K562 (cell line): ENCODE data around the gene AHCYL1. TPM values are rescaled to one million over a fixed set of nuclear protein-coding genes. Genes with fewer than 3 reads are reported as not detected.
A peak's percentile ranks its signal among the peaks of the same experiment; 100 is the strongest.

ENCODE experiments used
- BCL6 ChIP-seq: fragments of 250-450 bp; sonication (Bioruptor Pico); IDR thresholded peaks from 2 replicates; pipeline ENCODE4 v1.4.0; 2020
- CEBPZ ChIP-seq: fragments of 150-350 bp; IDR thresholded peaks from 2 replicates; pipeline ENCODE4 v1.6.1; 2014; ENCODE audit warnings: low read depth, mild to moderate bottlenecking, low read length, borderline replicate concordance
- DMBX1 ChIP-seq: fragments of 250-450 bp; sonication (Bioruptor Pico); IDR thresholded peaks from 2 replicates; pipeline ENCODE4 v1.8.0; 2022; ENCODE audit warnings: inconsistent platforms, mild to moderate bottlenecking, moderate library complexity, borderline replicate concordance
- HSF4 ChIP-seq: fragments of 250-450 bp; sonication (Bioruptor Pico); IDR thresholded peaks from 2 replicates; pipeline ENCODE4 v2.1.2; 2022; ENCODE audit warnings: mild to moderate bottlenecking, moderate library complexity, borderline replicate concordance
- PHF8 ChIP-seq: fragments of 200-600 bp; sonication (generic); IDR thresholded peaks from 2 replicates; pipeline ENCODE4 v1.6.1; 2012; ENCODE audit warnings: mixed run types, mild to moderate bottlenecking, inconsistent platforms, low read length, moderate library complexity, borderline replicate concordance
- PTBP1 ChIP-seq: fragments of 200-400 bp; formaldehyde crosslinking; IDR thresholded peaks from 2 replicates; pipeline ENCODE4 v1.6.1; 2017; ENCODE audit warnings: low read depth, low read length
- SIN3A ChIP-seq, 2 experiments: fragments of 150-350 bp in 1 of 2; IDR thresholded peaks; 2 replicates each; pipeline ENCODE4 v1.6.1; 2011 to 2016; ENCODE audit warnings: borderline replicate concordance in 2 of 2, low read depth in 2 of 2, low read length in 2 of 2, mild to moderate bottlenecking in 2 of 2, moderate library complexity in 2 of 2; ENCODE audit not compliant: control insufficient read depth in 1 of 2
- STAT6 ChIP-seq: sonication (generic); formaldehyde crosslinking; IDR thresholded peaks from 2 replicates; pipeline ENCODE4 v1.8.1; 2023; ENCODE audit warnings: mild to moderate bottlenecking, missing genetic modification reagents
- ZNF140 ChIP-seq: fragments of 250-450 bp; sonication (Bioruptor Pico); IDR thresholded peaks from 2 replicates; pipeline ENCODE4 v1.8.0; 2021; ENCODE audit warnings: moderate library complexity, mild to moderate bottlenecking, inconsistent platforms
- ZNF699 ChIP-seq: fragments of 250-450 bp; sonication (Bioruptor Pico); IDR thresholded peaks from 2 replicates; pipeline ENCODE4 v1.8.0; 2021; ENCODE audit warnings: mild to moderate bottlenecking, moderate library complexity; ENCODE audit not compliant: insufficient replicate concordance
- ZNF77 ChIP-seq: fragments of 250-450 bp; sonication (Bioruptor Pico); IDR thresholded peaks from 2 replicates; pipeline ENCODE4 v1.5.0; 2020
- ZNF79 ChIP-seq: fragments of 250-450 bp; sonication (Bioruptor Pico); IDR thresholded peaks from 2 replicates; pipeline ENCODE4 v1.4.0; 2020; ENCODE audit warnings: low read depth, mild to moderate bottlenecking, moderate library complexity
- polyA plus RNA-seq, 8 experiments: library from polyadenylated mRNA; depleted of rRNA in 4 of 8; stranded (reverse) in 5 of 8; unstranded in 3 of 8; fragments of >200 nt; fragmentation: Nextera tagmentation in 2 of 8; fragmentation: Illumina TruSeq in 1 of 8; extraction: Ambion mirVana in 2 of 8; extraction: Trizol in 1 of 8; gene quantifications; 2 replicates each; pipeline versions ENCODE4 v1.2.1 to v1.2.3, GENCODE V29; 2011 to 2014; ENCODE audit warnings: inconsistent platforms in 1 of 8, missing spikeins in 1 of 8
- total RNA-seq, 7 experiments: library from RNA; depleted of rRNA in 6 of 7; stranded (reverse); fragments of >200 nt in 6 of 7; fragmentation: Illumina TruSeq in 2 of 7; extraction: Trizol in 2 of 7; gene quantifications; 2 replicates each; pipeline versions ENCODE4 v1.2.1 to v1.2.3, GENCODE V29; 2011 to 2021; ENCODE audit warnings: low replicate concordance in 1 of 7
- TF ChIP-seq, protein P1 (sequence below): IDR thresholded peaks from 2 replicates; pipeline ENCODE4 v1.6.1; 2016; ENCODE audit warnings: missing genetic modification characterization, missing compliant biosample characterization
- TF ChIP-seq, protein P2 (sequence below): sonication (generic); formaldehyde crosslinking; IDR thresholded peaks from 2 replicates; pipeline ENCODE4 v1.8.1; 2023; ENCODE audit warnings: mild to moderate bottlenecking, missing genetic modification reagents
- TF ChIP-seq, protein P3 (sequence below): fragments of 450-650 bp; formaldehyde crosslinking; IDR thresholded peaks from 2 replicates; pipeline ENCODE4 v1.4.0; 2020; ENCODE audit warnings: mild to moderate bottlenecking, mixed read lengths

The AHCYL1 gene
- total and polyA plus RNA-seq, 9 of the 15 experiments (the other 6 are each of a cell fraction or from before 2014, with no cell fraction given), result 27.3 to 118 (median 44.5) TPM

DNA sequence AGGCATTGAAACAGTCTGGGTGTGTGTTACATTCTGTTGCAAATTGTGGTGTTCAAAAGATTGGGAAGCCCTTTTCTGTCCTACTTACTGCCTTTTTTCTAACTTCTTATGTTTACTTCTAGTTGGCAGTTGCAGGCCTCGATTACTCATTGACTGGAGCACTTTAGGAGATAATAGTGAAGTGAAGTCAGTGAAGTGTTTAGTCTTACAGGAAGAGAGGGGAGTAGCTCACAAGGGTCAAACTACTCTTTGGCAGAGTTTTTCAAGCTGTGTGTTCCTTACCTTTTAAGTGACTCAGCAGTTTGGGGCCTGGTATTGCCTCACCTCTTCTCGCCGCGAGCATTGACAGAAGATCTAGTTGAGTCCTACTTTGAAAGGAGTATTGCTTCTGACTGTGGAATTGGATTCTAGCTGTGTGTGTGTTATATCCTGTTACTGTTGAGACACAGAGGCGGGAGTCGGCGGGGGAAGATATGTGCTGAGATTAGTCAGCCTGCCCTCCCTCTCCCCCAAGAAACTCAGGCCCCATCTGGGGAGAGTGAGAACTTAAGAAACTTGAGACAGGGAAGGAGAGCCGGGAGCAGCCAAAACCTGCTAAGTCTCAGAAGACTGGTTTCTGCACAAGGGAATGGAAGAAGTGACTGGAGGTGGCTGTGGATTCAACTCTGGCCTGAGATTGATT is 19.3 kb downstream of the AHCYL1 start (continued):
- TF ChIP-seq SIN3A (IDR thresholded peaks at IDR 0.05; ENCODE audit: borderline replicate concordance in 2 of 2, control insufficient read depth in 1 of 2, low read depth in 2 of 2, low read length in 2 of 2) (no peak), ZNF140 (CRISPR knock-in tag) (no peak), HSF4 (no peak), ZNF79 (CRISPR knock-in tag) (no peak), DMBX1 (CRISPR knock-in tag) (no peak), BCL6 (no peak), STAT6 (no peak), ZNF699 (CRISPR knock-in tag) (no peak), PHF8 (0 out of 2 replicates have a peak, but pooled peaks have one; percentile 24), ZNF77 (no peak), PTBP1 (no peak), CEBPZ (no peak)
- TF ChIP-seq, protein P1, sequence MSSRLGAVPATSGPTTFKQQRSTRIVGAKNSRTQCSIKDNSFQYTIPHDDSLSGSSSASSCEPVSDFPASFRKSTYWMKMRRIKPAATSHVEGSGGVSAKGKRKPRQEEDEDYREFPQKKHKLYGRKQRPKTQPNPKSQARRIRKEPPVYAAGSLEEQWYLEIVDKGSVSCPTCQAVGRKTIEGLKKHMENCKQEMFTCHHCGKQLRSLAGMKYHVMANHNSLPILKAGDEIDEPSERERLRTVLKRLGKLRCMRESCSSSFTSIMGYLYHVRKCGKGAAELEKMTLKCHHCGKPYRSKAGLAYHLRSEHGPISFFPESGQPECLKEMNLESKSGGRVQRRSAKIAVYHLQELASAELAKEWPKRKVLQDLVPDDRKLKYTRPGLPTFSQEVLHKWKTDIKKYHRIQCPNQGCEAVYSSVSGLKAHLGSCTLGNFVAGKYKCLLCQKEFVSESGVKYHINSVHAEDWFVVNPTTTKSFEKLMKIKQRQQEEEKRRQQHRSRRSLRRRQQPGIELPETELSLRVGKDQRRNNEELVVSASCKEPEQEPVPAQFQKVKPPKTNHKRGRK (tag), result no peak
- TF ChIP-seq, protein P2, sequence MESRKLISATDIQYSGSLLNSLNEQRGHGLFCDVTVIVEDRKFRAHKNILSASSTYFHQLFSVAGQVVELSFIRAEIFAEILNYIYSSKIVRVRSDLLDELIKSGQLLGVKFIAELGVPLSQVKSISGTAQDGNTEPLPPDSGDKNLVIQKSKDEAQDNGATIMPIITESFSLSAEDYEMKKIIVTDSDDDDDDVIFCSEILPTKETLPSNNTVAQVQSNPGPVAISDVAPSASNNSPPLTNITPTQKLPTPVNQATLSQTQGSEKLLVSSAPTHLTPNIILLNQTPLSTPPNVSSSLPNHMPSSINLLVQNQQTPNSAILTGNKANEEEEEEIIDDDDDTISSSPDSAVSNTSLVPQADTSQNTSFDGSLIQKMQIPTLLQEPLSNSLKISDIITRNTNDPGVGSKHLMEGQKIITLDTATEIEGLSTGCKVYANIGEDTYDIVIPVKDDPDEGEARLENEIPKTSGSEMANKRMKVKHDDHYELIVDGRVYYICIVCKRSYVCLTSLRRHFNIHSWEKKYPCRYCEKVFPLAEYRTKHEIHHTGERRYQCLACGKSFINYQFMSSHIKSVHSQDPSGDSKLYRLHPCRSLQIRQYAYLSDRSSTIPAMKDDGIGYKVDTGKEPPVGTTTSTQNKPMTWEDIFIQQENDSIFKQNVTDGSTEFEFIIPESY, result 0 out of 2 replicates have a peak, but pooled peaks have one; percentile 23
- TF ChIP-seq, protein P3, sequence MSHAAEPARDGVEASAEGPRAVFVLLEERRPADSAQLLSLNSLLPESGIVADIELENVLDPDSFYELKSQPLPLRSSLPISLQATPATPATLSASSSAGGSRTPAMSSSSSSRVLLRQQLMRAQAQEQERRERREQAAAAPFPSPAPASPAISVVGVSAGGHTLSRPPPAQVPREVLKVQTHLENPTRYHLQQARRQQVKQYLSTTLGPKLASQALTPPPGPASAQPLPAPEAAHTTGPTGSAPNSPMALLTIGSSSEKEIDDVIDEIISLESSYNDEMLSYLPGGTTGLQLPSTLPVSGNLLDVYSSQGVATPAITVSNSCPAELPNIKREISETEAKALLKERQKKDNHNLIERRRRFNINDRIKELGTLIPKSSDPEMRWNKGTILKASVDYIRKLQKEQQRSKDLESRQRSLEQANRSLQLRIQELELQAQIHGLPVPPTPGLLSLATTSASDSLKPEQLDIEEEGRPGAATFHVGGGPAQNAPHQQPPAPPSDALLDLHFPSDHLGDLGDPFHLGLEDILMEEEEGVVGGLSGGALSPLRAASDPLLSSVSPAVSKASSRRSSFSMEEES (CRISPR knock-in tag), result no peak
